Thoracic aorta (tissue), 2 donors: Measurements from ENCODE around the gene TCP11L1. TPM values are rescaled to one million over a fixed set of nuclear protein-coding genes. Genes with fewer than 3 reads are reported as not detected.
"Not testable (repeated sequence)": the region's sequence is repeated elsewhere in the genome, so short reads cannot be mapped to it uniquely, and the experiment has no call there.

Experiments used
- ATAC-seq: fragments of 150-250 bp; one replicate; pipeline ENCODE4 v1.8.0; 2017; ENCODE audit warnings: low read depth; ENCODE audit not compliant: insufficient number of reproducible peaks, low FRiP score
- DNase-seq: peaks from one replicate; pipeline ENCODE4 v3.0.0-alpha.2; 2020; ENCODE audit warnings: low spot score
- H3K27ac ChIP-seq, 2 donors: fragments of 200-600 bp; sonication (generic); 1 replicate in 1 of 2; 2 replicates in 1 of 2; pipeline ENCODE4 v1.5.1; 2016; ENCODE audit warnings: mild to moderate bottlenecking in 2 of 2, moderate library complexity in 2 of 2
- H3K27me3 ChIP-seq: fragments of 200-600 bp; sonication (generic); replicated peaks from 2 replicates; pipeline ENCODE4 v1.6.0; 2016; ENCODE audit warnings: mild to moderate bottlenecking; ENCODE audit not compliant: insufficient read depth
- H3K36me3 ChIP-seq: fragments of 200-600 bp; sonication (generic); one replicate; pipeline ENCODE4 v1.5.1; 2016
- H3K4me1 ChIP-seq, 2 donors: fragments of 200-600 bp; sonication (generic); 1 replicate in 1 of 2; 2 replicates in 1 of 2; pipeline versions ENCODE4 v1.5.1 to v1.6.0; 2016; ENCODE audit warnings: low read depth in 2 of 2, mild to moderate bottlenecking in 1 of 2; ENCODE audit not compliant: control insufficient read depth in 1 of 2
- H3K4me3 ChIP-seq: fragments of 200-600 bp; sonication (generic); 2 replicates; pipeline ENCODE4 v1.5.1; 2016; ENCODE audit warnings: mild to moderate bottlenecking
- H3K9me3 ChIP-seq: fragments of 200-600 bp; sonication (generic); 2 replicates; pipeline ENCODE4 v1.5.1; 2016
- total RNA-seq, 2 donors: library from RNA; depleted of rRNA; stranded (reverse); fragments of >200 nt; gene quantifications; one replicate each; pipeline versions ENCODE4 v1.1.0 to v1.2.3, GENCODE V29; 2016
- TF ChIP-seq, protein P1 (sequence below): fragments of 200-600 bp; sonication (generic); IDR thresholded peaks from one replicate; pipeline ENCODE4 v1.5.1; 2019; ENCODE audit warnings: antibody characterized with exemption

The TCP11L1 gene
- total RNA-seq, 2 donors from 2014 or later, result 49.2 to 62.7 TPM

GRCh38 chr11:33116535-33116934 lies 77.2 kb downstream of the TCP11L1 start:
- Histone ChIP-seq H3K4me1 (no peaks in the 10 kb centered on the region), H3K27ac (no peak overlapping the region), H3K36me3 (no peaks in the 10 kb centered on the region), H3K9me3 (no peaks in the 10 kb centered on the region), H3K4me3 (no peak overlapping the region), H3K27me3 (no peaks in the 10 kb centered on the region)
- TF ChIP-seq, protein P1, sequence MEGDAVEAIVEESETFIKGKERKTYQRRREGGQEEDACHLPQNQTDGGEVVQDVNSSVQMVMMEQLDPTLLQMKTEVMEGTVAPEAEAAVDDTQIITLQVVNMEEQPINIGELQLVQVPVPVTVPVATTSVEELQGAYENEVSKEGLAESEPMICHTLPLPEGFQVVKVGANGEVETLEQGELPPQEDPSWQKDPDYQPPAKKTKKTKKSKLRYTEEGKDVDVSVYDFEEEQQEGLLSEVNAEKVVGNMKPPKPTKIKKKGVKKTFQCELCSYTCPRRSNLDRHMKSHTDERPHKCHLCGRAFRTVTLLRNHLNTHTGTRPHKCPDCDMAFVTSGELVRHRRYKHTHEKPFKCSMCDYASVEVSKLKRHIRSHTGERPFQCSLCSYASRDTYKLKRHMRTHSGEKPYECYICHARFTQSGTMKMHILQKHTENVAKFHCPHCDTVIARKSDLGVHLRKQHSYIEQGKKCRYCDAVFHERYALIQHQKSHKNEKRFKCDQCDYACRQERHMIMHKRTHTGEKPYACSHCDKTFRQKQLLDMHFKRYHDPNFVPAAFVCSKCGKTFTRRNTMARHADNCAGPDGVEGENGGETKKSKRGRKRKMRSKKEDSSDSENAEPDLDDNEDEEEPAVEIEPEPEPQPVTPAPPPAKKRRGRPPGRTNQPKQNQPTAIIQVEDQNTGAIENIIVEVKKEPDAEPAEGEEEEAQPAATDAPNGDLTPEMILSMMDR, result no peak
- no peak for DNase-seq
- ATAC-seq, result no peak

- H3K4me1 ChIP-seq, DNase-seq, H3K9me3 ChIP-seq, H3K4me3 ChIP-seq, H3K27ac ChIP-seq, ATAC-seq, H3K27me3 ChIP-seq, H3K36me3 ChIP-seq: not testable (repeated sequence)
Measured at GRCh38 chr11:33122696-33123095, 83.3 kb downstream of the TCP11L1 start.

Other genes starting within 250 kb of the TCP11L1 start
- under 1 TPM in 1 of 2 donors, not detected in 1; 0.28 TPM for gene CCDC73, start 244.9 kb upstream of the TCP11L1 start, total RNA-seq
- gene PRRG4, start 209.6 kb upstream of the TCP11L1 start, total RNA-seq, result 1 to 10 TPM; 2.3 to 5.1 TPM
- gene QSER1, start 146.8 kb upstream of the TCP11L1 start, total RNA-seq, result 10 to 100 TPM; 20.3 to 40.0 TPM
- 1 to 10 TPM in 1 of 2 donors, not detected in 1; 1.1 TPM for gene DEPDC7, start 23.7 kb upstream of the TCP11L1 start, total RNA-seq
- gene CSTF3, start 121.9 kb downstream of the TCP11L1 start, total RNA-seq, result 10 to 100 TPM; 11.1 to 29.3 TPM
- gene HIPK3, start 217.8 kb downstream of the TCP11L1 start, total RNA-seq, result 100 to 1,000 TPM; 125 to 311 TPM